H9 (cell line): ENCODE results near the gene SPDEF. TPM values are rescaled to one million over a fixed set of nuclear protein-coding genes. Genes with fewer than 3 reads are reported as not detected.

ENCODE experiments used
- DNase-seq: peaks from one replicate; pipeline ENCODE4 v3.0.0-alpha.2; 2017
- H2AFZ ChIP-seq: one replicate; pipeline ENCODE4 v1.6.1; 2013; ENCODE audit warnings: mild to moderate bottlenecking, low read length, control low read depth, moderate library complexity
- H2AK5ac ChIP-seq: 2 replicates; pipeline ENCODE4 v1.6.1; 2013; ENCODE audit warnings: low read length, control low read depth, mixed read lengths; ENCODE audit not compliant: insufficient read length
- H2BK120ac ChIP-seq: one replicate; pipeline ENCODE4 v1.6.1; 2013; ENCODE audit warnings: low read depth, mild to moderate bottlenecking, low read length, control low read depth, inconsistent platforms; ENCODE audit not compliant: poor library complexity, severe bottlenecking
- H2BK12ac ChIP-seq: 2 replicates; pipeline ENCODE4 v1.6.1; 2013; ENCODE audit warnings: low read length, control low read depth, mixed read lengths, low read depth; ENCODE audit not compliant: insufficient read length
- H2BK15ac ChIP-seq: 2 replicates; pipeline ENCODE4 v1.6.1; 2013; ENCODE audit warnings: low read depth, low read length, control low read depth
- H2BK20ac ChIP-seq: one replicate; pipeline ENCODE4 v1.6.1; 2013; ENCODE audit warnings: low read depth, mild to moderate bottlenecking, low read length, control low read depth, inconsistent platforms; ENCODE audit not compliant: poor library complexity, severe bottlenecking
- H2BK5ac ChIP-seq: 2 replicates; pipeline ENCODE4 v1.6.1; 2013; ENCODE audit warnings: low read length, control low read depth, mixed read lengths; ENCODE audit not compliant: insufficient read length
- H3K14ac ChIP-seq: 2 replicates; pipeline ENCODE4 v1.6.1; 2013; ENCODE audit warnings: low read length, control low read depth; ENCODE audit not compliant: insufficient read depth
- H3K18ac ChIP-seq: 2 replicates; pipeline ENCODE4 v1.6.1; 2013; ENCODE audit warnings: low read depth, mild to moderate bottlenecking, mixed read lengths, low read length, control low read depth; ENCODE audit not compliant: insufficient read length
- H3K23ac ChIP-seq: 2 replicates; pipeline ENCODE4 v1.6.1; 2013; ENCODE audit warnings: low read length, control low read depth, mixed read lengths, low read depth; ENCODE audit not compliant: insufficient read length
- H3K23me2 ChIP-seq: 2 replicates; pipeline ENCODE4 v1.6.1; 2013; ENCODE audit warnings: low read depth, mild to moderate bottlenecking, mixed read lengths, low read length, control low read depth; ENCODE audit not compliant: insufficient read length, poor library complexity, severe bottlenecking
- H3K27ac ChIP-seq: 2 replicates; pipeline ENCODE4 v1.5.1; 2013; ENCODE audit warnings: low read length, control low read depth, mixed read lengths, low read depth; ENCODE audit not compliant: insufficient read length
- H3K27me3 ChIP-seq: 2 replicates; pipeline ENCODE4 v1.6.1; 2013; ENCODE audit warnings: low read length, control low read depth, inconsistent platforms; ENCODE audit not compliant: insufficient read depth
- H3K4ac ChIP-seq: 2 replicates; pipeline ENCODE4 v1.6.1; 2013; ENCODE audit warnings: low read depth, mild to moderate bottlenecking, control low read depth, inconsistent platforms, low read length, moderate library complexity
- H3K4me1 ChIP-seq: 2 replicates; pipeline ENCODE4 v1.6.1; 2013; ENCODE audit warnings: low read length, control low read depth, inconsistent platforms; ENCODE audit not compliant: insufficient read depth
- H3K4me2 ChIP-seq: 2 replicates; pipeline ENCODE4 v1.6.1; 2013; ENCODE audit warnings: low read length, control low read depth, mixed read lengths; ENCODE audit not compliant: insufficient read length, insufficient read depth
- H3K56ac ChIP-seq: 2 replicates; pipeline ENCODE4 v1.6.1; 2013; ENCODE audit warnings: low read depth, mild to moderate bottlenecking, mixed read lengths, low read length, control low read depth; ENCODE audit not compliant: insufficient read length
- H3K79me1 ChIP-seq: 2 replicates; pipeline ENCODE4 v1.6.1; 2013; ENCODE audit warnings: low read depth, mild to moderate bottlenecking, moderate library complexity, low read length, control low read depth, inconsistent platforms; ENCODE audit not compliant: insufficient read depth, poor library complexity, severe bottlenecking
- H3K79me2 ChIP-seq: 2 replicates; pipeline ENCODE4 v1.6.1; 2013; ENCODE audit warnings: low read length, control low read depth, inconsistent platforms; ENCODE audit not compliant: insufficient read depth
- H3K9ac ChIP-seq: 2 replicates; pipeline ENCODE4 v1.6.1; 2013; ENCODE audit warnings: low read length, control low read depth, mixed read lengths; ENCODE audit not compliant: insufficient read length; ENCODE audit errors: extremely low read depth
- H3K9me3 ChIP-seq: one replicate; pipeline ENCODE4 v1.6.1; 2013; ENCODE audit warnings: low read depth, low read length, inconsistent platforms; ENCODE audit not compliant: control insufficient read depth
- H3T11ph ChIP-seq: one replicate; pipeline ENCODE4 v1.6.1; 2013; ENCODE audit warnings: mild to moderate bottlenecking, low read length, control low read depth, inconsistent platforms
- H4K20me1 ChIP-seq: one replicate; pipeline ENCODE4 v1.6.1; 2013; ENCODE audit not compliant: control insufficient read depth, insufficient read length, insufficient read depth
- H4K5ac ChIP-seq: 2 replicates; pipeline ENCODE4 v1.6.1; 2013; ENCODE audit warnings: low read depth, mild to moderate bottlenecking, mixed read lengths, low read length, control low read depth; ENCODE audit not compliant: insufficient read length
- H4K8ac ChIP-seq: replicated peaks from 2 replicates; pipeline ENCODE4 v1.6.1; 2013; ENCODE audit warnings: low read length, control low read depth, mixed read lengths, low read depth; ENCODE audit not compliant: insufficient read length
- H4K91ac ChIP-seq: 2 replicates; pipeline ENCODE4 v1.6.1; 2013; ENCODE audit warnings: low read depth, mild to moderate bottlenecking, moderate library complexity, mixed read lengths, low read length, control low read depth; ENCODE audit not compliant: insufficient read length
- H3K27ac Mint-ChIP-seq, 3 experiments: 2 replicates in 2 of 3; 3 replicates in 1 of 3; pipeline ENCODE4 v1.8.0; 2020 to 2021; ENCODE audit warnings: mixed read lengths in 3 of 3, mild to moderate bottlenecking in 1 of 3, moderate library complexity in 1 of 3
- H3K27me3 Mint-ChIP-seq: 2 replicates; pipeline ENCODE4 v1.8.0; 2021; ENCODE audit warnings: low read depth, mild to moderate bottlenecking, moderate library complexity, mixed read lengths
- H3K36me3 Mint-ChIP-seq, 3 experiments: 2 replicates in 2 of 3; 3 replicates in 1 of 3; pipeline ENCODE4 v1.8.0; 2020 to 2021; ENCODE audit warnings: low read depth in 3 of 3, mixed read lengths in 3 of 3; ENCODE audit not compliant: insufficient read depth in 1 of 3
- H3K4me1 Mint-ChIP-seq, 2 experiments: 2 replicates each; pipeline ENCODE4 v1.8.0; 2020; ENCODE audit warnings: mixed read lengths in 2 of 2
- H3K4me3 Mint-ChIP-seq, 2 experiments: 2 replicates in 1 of 2; 3 replicates in 1 of 2; pipeline ENCODE4 v1.8.0; 2020 to 2021; ENCODE audit warnings: mild to moderate bottlenecking in 2 of 2, mixed read lengths in 2 of 2, moderate library complexity in 1 of 2
- H3K9me3 Mint-ChIP-seq, 2 experiments: 2 replicates in 1 of 2; 3 replicates in 1 of 2; pipeline ENCODE4 v1.8.0; 2020; ENCODE audit warnings: mild to moderate bottlenecking in 2 of 2, mixed read lengths in 2 of 2, moderate library complexity in 1 of 2
- CTCF ChIP-seq: fragments of 200-600 bp; sonication (generic); conservative IDR thresholded peaks from 3 replicates; pipeline ENCODE4 v1.8.0; 2021; ENCODE audit warnings: antibody characterized with exemption, mild to moderate bottlenecking
- WGBS: extraction: QIAGEN DNeasy Blood & Tissue Kit; methylation state at CpG from one replicate; pipeline ENCODE4 v1.1.7; 2013; ENCODE audit warnings: missing lambda C conversion rate, low lambda C conversion rate, mixed read lengths; ENCODE audit not compliant: insufficient read length; ENCODE audit errors: extremely low coverage; 5-methylcytosine and 5-hydroxymethylcytosine counted together
- total RNA-seq: library from RNA; stranded (reverse); gene quantifications from 2 replicates; pipeline ENCODE4 v1.2.1, GENCODE V29; 2021

The SPDEF gene
- total RNA-seq, 1 experiment from 2014 or later, result 0.15 TPM

- no peak overlapping the region for H2BK15ac ChIP-seq
- no peak overlapping the region for H2BK12ac ChIP-seq
- no peak overlapping the region for H4K91ac ChIP-seq
- H3K27me3 ChIP-seq, result no peaks in the 10 kb centered on the region
- Mint-ChIP-seq H3K27ac (peak overlapping the region in 2 of 3 experiments; percentile 68 to 76; a peak in 4 of 7 replicates), H3K9me3 (no peaks in the 10 kb centered on the region), H3K4me3 (peak overlapping the region; percentile 57 to 73), H3K4me1 (peaks cover 21 to 45% of the 10 kb centered on the region in 2 experiments), H3K27me3 (peaks cover 2% of the 10 kb centered on the region; the same call in 1 of the 2 replicates), H3K36me3 (peaks cover 0 to 3% (median 0%) of the 10 kb centered on the region in 3 experiments; a peak in 2 of 7 replicates)
- no peaks in the 10 kb centered on the region for H3K9me3 ChIP-seq
- H3K23me2 ChIP-seq, result no peaks in the 10 kb centered on the region
- H3K4me2 ChIP-seq, result peak overlapping the region; percentile 2
- H3K56ac ChIP-seq, result no peak overlapping the region
- no peak for TF ChIP-seq CTCF
- no peak overlapping the region for H2AFZ ChIP-seq
- H4K8ac ChIP-seq, result no peak overlapping the region
- H3K9ac ChIP-seq, result no peak overlapping the region
- no peak overlapping the region for H2BK5ac ChIP-seq
- WGBS, result no CpG with 5 or more reads among the region's 12 CpGs
- DNase-seq, result no peak
- no peak overlapping the region for H3K14ac ChIP-seq
- no peaks in the 10 kb centered on the region for H4K20me1 ChIP-seq
- H2BK20ac ChIP-seq, result no peak overlapping the region
- no peak overlapping the region for H3K23ac ChIP-seq
- H3K27ac ChIP-seq, result no peak overlapping the region
- H3K79me2 ChIP-seq, result no peaks in the 10 kb centered on the region
- H3K4me1 ChIP-seq, result peaks cover 3% of the 10 kb centered on the region; the same call in 1 of the 2 replicates
- no peak overlapping the region for H2AK5ac ChIP-seq
- H3K4ac ChIP-seq, result no peak overlapping the region
- H3K18ac ChIP-seq, result no peak overlapping the region
- no peak overlapping the region for H2BK120ac ChIP-seq
- H3K79me1 ChIP-seq, result no peaks in the 10 kb centered on the region
- no peak overlapping the region for H4K5ac ChIP-seq
- no peak overlapping the region for H3T11ph ChIP-seq
Measured at GRCh38 chr6:34527751-34528670, 28.1 kb downstream of the SPDEF start.
